ENCODE measurements around the gene C1orf21.

The C1orf21 gene

DNA sequence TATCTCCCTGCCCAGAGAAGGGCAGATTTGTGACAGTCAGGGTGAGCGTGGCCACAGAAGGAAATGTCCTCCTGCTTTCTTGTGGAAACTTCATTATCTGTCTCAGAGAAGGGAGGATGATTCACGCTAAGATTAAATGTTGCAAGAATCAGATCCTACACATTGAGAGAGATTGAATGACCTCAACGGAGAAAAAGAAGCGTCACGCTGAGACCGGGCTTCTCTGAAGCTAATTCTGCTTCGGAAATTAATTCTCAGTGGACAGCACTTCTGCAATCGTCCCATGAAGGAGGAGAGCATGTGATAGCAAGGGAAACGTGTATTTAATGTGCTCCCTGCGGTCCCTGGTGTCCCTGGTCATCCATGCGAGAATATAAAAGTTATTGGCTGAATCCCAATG lies 19.8 kb upstream of the C1orf21 start:
- Histone ChIP-seq H3K9me3 (ENCODE audit: low read length) (no peaks in the 10 kb centered on the region), H3K27ac (ENCODE audit: low read depth, low read length, poor library complexity, severe bottlenecking) (no peak overlapping the region), H3K36me3 (ENCODE audit: insufficient read depth, low read length) (no peaks in the 10 kb centered on the region), H3K4me3 (ENCODE audit: low read depth, low read length, poor library complexity, severe bottlenecking) (no peak overlapping the region), H3K4me2 (ENCODE audit: low read length) (no peak overlapping the region), H3K9ac (ENCODE audit: low read length) (no peak overlapping the region), H3K27me3 (ENCODE audit: insufficient read depth, low read length) (no peaks in the 10 kb centered on the region), H3K4me1 (ENCODE audit: insufficient read depth, low read length, severe bottlenecking) (no peaks in the 10 kb centered on the region), H3K9me2 (ENCODE audit: low read depth, low read length) (no peaks in the 10 kb centered on the region), H3K79me2 (ENCODE audit: insufficient read depth, low read length) (no peaks in the 10 kb centered on the region), H3F3A (ENCODE audit: insufficient read depth, low read length) (no peaks in the 10 kb centered on the region), H4K20me1 (ENCODE audit: insufficient read depth, low read length) (no peaks in the 10 kb centered on the region), H2AFZ (ENCODE audit: low read length) (no peak overlapping the region)
- TF ChIP-seq EZH2 (IDR thresholded peaks at IDR 0.05; ENCODE audit: borderline replicate concordance, low read length), result no peak
- TF ChIP-seq, protein P1, sequence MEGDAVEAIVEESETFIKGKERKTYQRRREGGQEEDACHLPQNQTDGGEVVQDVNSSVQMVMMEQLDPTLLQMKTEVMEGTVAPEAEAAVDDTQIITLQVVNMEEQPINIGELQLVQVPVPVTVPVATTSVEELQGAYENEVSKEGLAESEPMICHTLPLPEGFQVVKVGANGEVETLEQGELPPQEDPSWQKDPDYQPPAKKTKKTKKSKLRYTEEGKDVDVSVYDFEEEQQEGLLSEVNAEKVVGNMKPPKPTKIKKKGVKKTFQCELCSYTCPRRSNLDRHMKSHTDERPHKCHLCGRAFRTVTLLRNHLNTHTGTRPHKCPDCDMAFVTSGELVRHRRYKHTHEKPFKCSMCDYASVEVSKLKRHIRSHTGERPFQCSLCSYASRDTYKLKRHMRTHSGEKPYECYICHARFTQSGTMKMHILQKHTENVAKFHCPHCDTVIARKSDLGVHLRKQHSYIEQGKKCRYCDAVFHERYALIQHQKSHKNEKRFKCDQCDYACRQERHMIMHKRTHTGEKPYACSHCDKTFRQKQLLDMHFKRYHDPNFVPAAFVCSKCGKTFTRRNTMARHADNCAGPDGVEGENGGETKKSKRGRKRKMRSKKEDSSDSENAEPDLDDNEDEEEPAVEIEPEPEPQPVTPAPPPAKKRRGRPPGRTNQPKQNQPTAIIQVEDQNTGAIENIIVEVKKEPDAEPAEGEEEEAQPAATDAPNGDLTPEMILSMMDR (IDR thresholded peaks at IDR 0.05; ENCODE audit: low read length), result no peak

DNA sequence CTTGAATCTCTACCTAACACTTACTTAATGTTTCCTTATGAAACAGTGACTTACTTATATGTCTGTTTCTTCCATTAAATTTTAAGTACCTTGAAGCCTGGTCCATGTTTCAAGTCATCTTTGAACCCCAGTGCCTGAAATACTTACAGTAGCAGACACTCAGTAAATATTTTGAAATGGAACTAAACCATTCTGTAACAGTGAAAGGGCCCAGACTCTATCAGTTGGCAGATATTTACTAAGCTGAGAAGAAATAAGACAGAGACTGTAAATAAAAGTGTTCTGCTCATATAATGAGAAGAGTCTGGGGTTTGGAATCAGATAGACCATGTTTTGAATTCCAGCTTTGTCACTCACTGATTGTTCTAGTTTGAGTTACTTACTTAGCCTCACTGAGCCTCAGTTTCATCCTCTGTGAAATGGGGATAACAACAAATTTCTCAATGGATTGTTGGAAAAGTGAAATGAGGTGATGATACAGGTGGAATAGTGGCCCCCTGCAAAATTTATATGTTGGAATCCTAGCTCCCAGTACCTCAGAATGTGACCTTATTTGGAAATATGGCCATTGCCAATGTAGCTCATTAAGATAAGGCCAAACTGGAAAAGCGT lies 19.3 kb upstream of the C1orf21 start:
- Histone ChIP-seq H3F3A (ENCODE audit: insufficient read depth, low read length) (no peaks in the 10 kb centered on the region), H3K27ac (ENCODE audit: low read depth, low read length, poor library complexity, severe bottlenecking) (no peak overlapping the region), H3K4me2 (ENCODE audit: low read length) (no peak overlapping the region), H3K27me3 (ENCODE audit: insufficient read depth, low read length) (no peaks in the 10 kb centered on the region), H3K36me3 (ENCODE audit: insufficient read depth, low read length) (no peaks in the 10 kb centered on the region), H3K79me2 (ENCODE audit: insufficient read depth, low read length) (no peaks in the 10 kb centered on the region), H4K20me1 (ENCODE audit: insufficient read depth, low read length) (no peaks in the 10 kb centered on the region), H3K9me3 (ENCODE audit: low read length) (no peaks in the 10 kb centered on the region), H2AFZ (ENCODE audit: low read length) (no peak overlapping the region), H3K4me1 (ENCODE audit: insufficient read depth, low read length, severe bottlenecking) (no peaks in the 10 kb centered on the region), H3K9me2 (ENCODE audit: low read depth, low read length) (no peaks in the 10 kb centered on the region), H3K9ac (ENCODE audit: low read length) (no peak overlapping the region), H3K4me3 (ENCODE audit: low read depth, low read length, poor library complexity, severe bottlenecking) (no peak overlapping the region)
- TF ChIP-seq, protein P1 (IDR thresholded peaks at IDR 0.05; ENCODE audit: low read length), result no peak
- TF ChIP-seq EZH2 (IDR thresholded peaks at IDR 0.05; ENCODE audit: borderline replicate concordance, low read length), result no peak

DNA sequence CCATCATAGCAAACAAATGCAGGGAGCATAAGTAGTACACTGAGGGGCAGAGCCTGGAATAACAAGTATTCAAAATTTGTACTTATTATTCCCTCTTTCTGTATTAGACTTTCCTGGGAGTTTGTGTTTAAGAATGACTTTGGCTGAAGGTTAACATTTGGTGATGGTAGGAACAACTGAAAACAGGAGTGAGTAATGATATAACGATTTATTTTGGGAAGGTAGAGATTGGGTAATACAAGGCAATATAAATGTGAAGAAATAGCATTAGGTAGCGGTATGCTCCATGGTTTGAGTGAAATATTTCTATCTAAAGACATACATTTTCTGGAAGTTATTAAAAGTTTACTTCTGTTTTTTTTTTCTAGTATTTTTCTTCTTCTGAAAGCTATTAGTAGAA lies 18.5 kb upstream of the C1orf21 start:
- Histone ChIP-seq H2AFZ (ENCODE audit: low read length) (no peak overlapping the region), H3K9me2 (ENCODE audit: low read depth, low read length) (no peaks in the 10 kb centered on the region), H3K27ac (ENCODE audit: low read depth, low read length, poor library complexity, severe bottlenecking) (no peak overlapping the region), H3K9me3 (ENCODE audit: low read length) (no peaks in the 10 kb centered on the region), H3K4me3 (ENCODE audit: low read depth, low read length, poor library complexity, severe bottlenecking) (no peak overlapping the region), H3K27me3 (ENCODE audit: insufficient read depth, low read length) (no peaks in the 10 kb centered on the region), H3K4me2 (ENCODE audit: low read length) (no peak overlapping the region), H3F3A (ENCODE audit: insufficient read depth, low read length) (no peaks in the 10 kb centered on the region), H3K9ac (ENCODE audit: low read length) (no peak overlapping the region), H4K20me1 (ENCODE audit: insufficient read depth, low read length) (no peaks in the 10 kb centered on the region), H3K4me1 (ENCODE audit: insufficient read depth, low read length, severe bottlenecking) (no peaks in the 10 kb centered on the region), H3K79me2 (ENCODE audit: insufficient read depth, low read length) (no peaks in the 10 kb centered on the region), H3K36me3 (ENCODE audit: insufficient read depth, low read length) (no peaks in the 10 kb centered on the region)
- TF ChIP-seq, protein P1 (IDR thresholded peaks at IDR 0.05; ENCODE audit: low read length), result no peak
- no peak for TF ChIP-seq EZH2 (IDR thresholded peaks at IDR 0.05; ENCODE audit: borderline replicate concordance, low read length)
